HG02884 (cell line): ENCODE results near the gene CECR2.
"Not testable (repeated sequence)": the region's sequence is repeated elsewhere in the genome, so short reads cannot be mapped to it uniquely, and the experiment has no call there.

Experiments used
- ATAC-seq: cut with Tn5 transposase; IDR thresholded peaks from one replicate; pipeline ENCODE4 v1.9.1; 2021; ENCODE audit warnings: mild to moderate bottlenecking, moderate library complexity; ENCODE audit not compliant: unreplicated experiment

CECR2 gene

DNA sequence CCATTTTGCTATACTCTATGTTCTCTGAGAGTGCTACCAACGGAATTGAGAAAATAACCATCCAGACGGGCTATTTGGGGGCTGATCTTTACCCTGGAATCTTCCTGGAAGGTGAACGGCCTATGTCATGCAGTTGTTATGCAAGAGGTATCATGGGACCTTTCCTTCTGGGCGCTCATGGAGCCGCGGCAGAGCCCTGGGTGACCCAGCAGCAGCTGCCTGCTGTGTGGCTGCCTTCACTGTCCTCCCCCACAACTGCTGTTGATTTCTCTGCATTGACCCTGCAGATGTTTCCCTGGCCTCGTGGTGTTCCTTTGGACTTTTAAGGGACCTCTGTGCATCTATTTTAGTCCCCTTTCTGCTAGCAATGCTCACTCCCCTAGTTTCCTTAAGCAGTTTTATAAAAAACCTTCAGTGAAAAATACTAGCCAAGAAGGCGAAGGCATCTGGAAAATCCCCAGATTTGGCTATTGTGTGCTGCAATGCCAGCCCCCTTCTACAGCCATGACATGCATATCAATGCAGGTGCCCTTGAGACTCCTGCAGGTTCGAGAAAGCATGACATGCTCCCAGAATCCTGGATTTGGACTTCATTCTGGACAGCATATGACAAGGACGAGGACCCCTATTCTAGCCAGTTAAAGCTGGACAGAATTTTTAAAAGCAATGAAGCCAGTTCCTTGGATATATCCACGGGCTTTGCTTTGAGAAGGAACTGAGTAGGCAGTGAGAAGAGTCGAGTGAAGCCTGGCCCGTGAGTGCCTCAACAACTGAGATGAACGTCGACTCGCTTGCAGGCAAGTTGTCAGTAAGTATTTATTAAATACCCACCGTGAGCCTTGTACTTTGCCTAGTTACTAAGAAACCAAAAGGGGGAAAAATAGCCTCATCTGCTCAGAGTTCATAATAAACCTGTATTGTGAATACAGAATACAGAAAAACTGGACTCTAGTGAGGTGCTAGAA lies 193.9 kb downstream of the CECR2 start, which contains the start of gene SLC25A18:
Gene SLC25A18 (plus strand): TSS at position 593 of the 965 bp plus-strand sequence. CDS start 16,447 bp downstream, outside the sequence.
- ATAC-seq = no peak

DNA sequence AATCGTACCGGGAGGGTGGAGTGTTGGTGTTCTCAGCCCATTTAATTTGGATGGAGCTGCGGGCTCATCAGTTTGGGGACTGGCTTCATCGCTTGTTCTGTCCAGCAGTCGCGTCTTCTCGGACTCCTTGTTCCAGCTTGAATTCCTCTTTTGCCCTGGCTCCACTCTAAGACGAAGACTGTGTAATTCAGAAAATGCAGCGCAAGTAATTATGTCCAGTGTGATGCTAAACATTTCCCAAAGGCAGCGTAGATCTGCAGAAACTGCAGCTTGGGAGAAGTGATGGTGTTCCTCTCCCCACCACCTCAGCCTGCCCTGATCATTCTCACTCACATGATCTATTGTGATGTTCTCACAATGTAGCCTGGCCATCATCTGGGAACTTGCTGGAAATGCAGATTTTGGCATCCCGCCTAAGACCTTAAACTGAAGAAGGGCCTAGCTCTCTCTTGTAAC lies 194.7 kb downstream of the CECR2 start:
- ATAC-seq = no peak

DNA sequence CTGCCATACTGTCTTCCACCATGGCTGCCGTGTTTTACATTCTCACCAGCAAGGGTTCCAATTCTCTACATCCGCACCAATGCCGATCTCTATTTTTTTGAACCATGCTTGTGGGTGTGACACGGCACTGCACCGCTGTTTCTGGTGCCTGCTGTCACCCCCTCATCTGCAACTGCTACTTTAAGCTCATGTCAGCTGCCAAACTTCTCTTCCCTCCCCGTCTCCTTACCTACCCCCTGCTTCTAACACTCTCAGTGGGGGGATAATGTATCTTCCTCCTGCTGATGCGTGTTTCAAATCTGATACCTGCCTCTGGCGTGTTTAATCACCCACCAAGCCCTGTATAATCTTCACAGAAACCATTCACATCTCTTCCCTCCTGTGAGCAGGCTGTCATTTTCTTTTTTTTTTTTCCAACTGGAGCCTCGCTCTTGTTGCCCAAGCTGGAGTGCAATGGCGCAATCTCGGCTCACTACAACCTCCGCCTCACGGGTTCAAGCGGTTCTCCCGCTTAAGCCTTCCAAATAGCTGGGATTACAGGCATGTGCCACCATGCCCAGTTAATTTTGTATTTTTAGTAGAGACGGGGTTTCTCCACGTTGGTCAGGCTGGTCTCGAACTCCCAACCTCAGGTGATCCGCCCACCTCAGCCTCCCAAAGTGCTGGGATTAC lies 196.9 kb downstream of the CECR2 start:
- ATAC-seq = not testable (repeated sequence)

DNA sequence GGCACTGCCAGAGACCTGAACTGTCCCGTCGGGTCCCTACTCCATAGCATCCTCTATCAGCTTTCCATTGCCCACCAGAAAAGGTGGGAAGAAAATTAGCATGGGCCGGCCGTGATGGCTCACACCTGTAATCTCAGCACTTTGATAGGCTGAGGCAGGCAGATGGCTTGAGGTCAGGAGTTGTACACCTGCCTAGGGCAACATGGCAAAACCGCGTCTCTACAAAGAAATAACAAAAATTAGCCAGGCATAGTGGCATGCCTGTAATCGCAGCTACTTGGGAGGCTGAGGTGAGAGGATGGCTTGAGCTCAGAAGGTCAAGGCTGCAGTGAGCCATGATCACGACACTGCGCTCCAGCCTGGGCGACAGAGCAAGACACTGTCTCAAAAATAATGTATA lies 197.5 kb downstream of the CECR2 start:
- ATAC-seq = no peak

DNA sequence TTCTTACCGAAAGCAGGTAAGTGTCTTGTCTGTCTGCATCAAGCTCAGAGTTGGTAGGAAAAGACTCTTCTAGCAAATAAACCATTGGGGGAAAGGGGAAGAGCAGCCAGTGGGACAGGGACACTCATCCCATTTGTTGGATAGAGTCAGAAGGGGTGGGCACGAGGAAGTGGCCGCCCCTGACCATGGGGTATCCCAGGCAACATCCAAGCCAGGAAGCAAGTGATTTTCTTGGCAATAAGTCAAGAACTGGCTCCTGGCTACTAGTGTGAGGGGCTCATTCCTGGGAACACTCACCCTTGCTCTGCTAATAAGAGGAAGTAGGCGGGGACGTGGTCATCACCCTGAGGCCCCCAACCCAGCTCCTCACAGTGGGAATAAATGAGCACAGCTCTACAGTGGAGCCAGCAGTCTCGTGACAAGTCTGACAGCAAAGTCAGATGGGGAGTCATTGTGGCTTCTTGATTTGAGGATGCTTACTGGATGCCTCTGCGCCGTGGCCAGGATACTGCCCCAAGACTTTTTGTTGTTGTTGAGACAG lies 200.8 kb downstream of the CECR2 start:
- no peak for ATAC-seq

GRCh38 chr22:17570851-17571631 lies 201.8 kb downstream of the CECR2 start:
- ATAC-seq = no peak

DNA sequence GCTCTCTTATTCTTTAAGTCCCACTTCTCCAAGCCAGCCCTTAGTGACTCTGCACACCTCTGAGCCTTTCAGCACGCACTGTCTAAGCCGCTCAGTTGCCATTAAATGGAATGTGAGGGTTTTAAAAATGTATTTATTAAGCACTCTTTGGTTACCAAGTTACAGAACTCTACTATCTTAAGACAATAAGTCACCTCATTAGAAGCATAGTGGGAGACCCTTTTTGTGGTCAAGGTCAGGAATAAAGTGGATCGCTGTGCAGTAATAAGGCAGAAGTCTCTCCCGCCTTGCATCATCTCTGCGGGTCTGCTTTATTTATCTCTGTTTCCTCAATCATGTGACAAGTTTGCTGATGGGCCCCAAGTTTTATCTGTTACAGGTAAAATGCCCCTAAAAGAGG lies 205.9 kb downstream of the CECR2 start:
- ATAC-seq = no peak

DNA sequence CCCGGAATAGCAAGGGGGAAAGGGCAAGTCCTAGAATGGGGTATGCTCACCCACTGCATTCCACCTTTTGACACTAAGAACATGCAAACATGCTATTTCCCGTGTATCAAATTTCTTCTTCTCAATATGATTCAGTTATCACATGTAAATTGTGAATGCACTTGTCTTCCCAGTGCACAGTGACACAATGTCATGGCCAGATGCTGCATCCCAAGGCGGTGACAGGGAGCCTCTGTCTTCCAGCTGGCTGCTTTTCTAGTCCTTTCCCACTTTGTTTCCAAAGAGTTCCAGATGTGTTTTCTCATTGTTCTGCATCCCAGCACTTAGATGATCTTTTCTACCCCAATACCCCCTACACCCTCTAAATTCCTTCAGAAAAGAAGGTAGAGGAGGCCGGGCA lies 206.4 kb downstream of the CECR2 start:
- no peak for ATAC-seq

GRCh38 chr22:17576470-17576869 lies 207.2 kb downstream of the CECR2 start:
- ATAC-seq = no peak

- no peak for ATAC-seq
Measured at GRCh38 chr22:17578136-17578754, 209.0 kb downstream of the CECR2 start.

DNA sequence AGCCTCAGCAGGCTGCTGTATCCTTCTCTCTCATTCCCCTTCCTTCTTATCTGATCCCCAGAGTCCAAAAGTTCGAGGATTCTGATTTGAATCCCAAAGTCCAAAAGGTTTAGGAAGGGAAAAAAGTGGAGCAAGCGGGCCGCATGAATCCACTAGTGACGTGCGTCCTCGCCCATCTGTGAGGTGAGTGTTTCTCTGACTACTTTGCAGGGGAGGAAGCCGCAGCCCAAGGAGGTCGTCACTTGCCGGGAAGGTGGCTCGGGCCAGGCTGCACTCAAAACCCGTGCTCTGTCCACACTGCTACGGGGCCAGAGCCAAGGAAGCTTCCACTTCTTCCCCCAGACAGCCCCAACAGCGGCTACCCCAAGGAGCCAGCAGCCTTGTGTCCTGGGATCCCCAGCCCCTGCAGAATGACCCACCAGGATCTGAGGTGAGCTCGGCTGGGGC lies 210.3 kb downstream of the CECR2 start:
- no peak for ATAC-seq

DNA sequence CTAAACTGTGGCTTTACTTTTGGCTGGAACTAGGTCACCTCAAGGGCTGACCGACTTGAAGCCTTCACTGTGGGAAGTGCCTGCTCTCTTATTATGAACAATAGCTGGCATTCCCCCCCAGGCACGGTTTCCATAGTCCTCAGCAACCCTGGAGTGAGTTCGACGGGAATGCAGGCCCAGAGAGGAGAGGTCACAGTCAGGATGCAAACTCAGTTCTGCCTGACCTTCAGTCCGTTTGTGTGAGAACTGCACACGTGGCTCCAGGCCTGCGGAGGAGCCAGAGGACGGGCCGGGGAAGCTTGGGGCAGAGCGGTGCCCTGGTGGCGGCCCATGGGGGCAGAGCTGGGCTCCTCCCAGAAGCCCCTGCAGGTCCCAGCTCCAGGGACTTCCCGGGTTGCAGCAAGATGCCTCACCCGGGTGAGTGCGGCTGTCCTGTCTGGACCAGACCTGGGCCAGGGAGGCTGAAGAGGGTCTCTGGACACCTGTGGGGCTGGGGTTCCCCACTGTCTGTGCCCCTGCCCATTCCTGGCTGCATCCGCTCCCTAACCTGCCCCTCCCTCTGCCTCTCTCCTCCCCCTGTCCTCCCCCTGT lies 211.3 kb downstream of the CECR2 start:
- ATAC-seq = no peak

DNA sequence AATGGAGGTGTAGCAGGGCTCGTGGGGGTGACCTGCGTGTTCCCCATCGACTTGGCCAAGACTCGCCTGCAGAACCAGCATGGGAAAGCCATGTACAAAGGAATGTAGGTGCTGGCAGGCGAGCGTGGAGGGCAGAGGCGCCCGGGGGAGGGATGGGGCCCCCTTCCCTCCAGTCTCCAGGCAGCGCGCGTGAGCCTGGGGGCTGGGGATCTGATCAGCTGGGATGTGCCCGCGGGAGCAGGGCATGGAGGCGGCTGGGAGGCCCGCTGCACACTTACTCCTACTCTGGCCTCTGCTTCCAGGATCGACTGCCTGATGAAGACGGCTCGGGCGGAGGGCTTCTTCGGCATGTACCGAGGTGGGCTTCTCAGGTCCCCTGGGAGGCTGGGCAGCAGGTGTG lies 211.8 kb downstream of the CECR2 start:
- ATAC-seq = no peak

DNA sequence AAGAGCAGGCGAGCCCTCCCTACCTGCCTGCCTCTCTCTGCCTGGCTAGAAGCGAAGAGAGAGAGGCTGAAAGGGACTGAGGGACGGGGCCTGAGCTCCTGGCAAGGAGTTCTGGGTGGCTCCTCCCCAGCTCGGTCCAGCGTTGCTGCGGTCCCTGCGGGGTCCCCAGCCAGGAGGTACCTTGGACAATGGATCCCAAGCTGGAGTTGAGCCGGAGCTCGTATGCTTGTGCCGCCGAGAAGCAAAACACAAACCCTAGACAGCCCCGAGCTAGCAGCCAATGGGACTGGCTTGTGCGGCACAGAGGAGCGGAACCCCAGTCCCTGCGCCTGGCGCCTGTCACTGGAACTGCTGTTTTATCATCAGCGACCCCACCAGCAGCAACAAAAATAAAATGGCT lies 212.4 kb downstream of the CECR2 start:
- ATAC-seq = no peak

GRCh38 chr22:17583151-17583550 lies 213.9 kb downstream of the CECR2 start:
- no peak for ATAC-seq

DNA sequence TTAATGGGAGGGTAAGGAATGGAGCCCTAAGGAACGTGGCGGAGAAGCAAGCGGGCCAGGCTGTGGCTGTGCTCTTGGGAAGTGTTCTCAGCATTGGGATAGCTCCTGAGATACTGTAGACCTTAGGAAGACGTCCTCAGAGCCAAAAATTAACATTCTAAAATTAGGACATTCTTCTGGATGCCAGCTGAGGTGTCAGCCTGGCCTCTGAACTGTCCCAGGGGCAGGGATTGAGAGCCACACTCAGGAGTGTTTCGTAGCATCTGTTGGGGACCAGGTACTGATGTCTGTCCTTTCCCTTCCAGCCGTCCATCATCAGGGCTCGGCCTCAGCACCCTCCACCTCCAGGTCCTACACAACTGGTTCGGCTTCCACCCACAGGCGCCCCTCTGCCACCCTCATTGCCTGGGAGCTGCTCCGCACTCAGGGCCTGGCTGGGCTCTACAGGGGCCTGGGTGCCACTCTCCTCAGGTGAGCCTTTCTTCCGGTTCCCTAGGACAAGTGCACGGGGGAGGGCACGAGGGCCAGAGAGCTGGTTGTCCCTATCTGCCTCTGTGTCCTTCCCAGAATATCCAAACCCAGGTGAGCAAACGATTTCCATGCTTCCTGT lies 217.7 kb downstream of the CECR2 start:
- ATAC-seq = no peak

DNA sequence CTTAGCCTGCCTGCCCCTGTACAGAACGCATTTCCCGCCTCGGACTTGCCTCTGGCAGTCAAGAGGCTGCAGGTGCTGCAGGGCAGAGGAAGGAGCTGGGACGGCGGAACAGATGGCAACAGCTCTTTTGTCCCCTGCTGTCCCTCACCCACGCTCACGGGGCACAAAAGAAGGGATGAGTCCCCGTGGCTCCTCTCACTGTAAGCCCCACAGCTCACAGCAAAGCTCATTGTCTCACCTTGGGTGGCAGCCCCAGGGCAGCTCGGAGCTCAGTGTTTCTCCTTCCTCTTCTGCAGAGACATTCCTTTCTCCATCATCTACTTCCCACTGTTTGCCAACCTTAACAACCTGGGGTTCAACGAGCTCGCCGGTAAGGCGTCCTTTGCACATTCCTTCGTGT lies 218.4 kb downstream of the CECR2 start:
- ATAC-seq = no peak

GRCh38 chr22:17588606-17589005 lies 219.3 kb downstream of the CECR2 start:
- ATAC-seq = no peak

- no peak for ATAC-seq
Measured at GRCh38 chr22:17589810-17590375, 220.6 kb downstream of the CECR2 start.
